HepG2 (cell line): ENCODE results near the gene PRKAR1A. TPM values are rescaled to one million over a fixed set of nuclear protein-coding genes. Genes with fewer than 3 reads are reported as not detected.
A peak's percentile ranks its signal among the peaks of the same experiment; 100 is the strongest.

Source experiments
- ATF7-NPFF ChIP-seq: sonication (generic); formaldehyde crosslinking; IDR thresholded peaks from 2 replicates; pipeline ENCODE4 v1.8.1; 2023; ENCODE audit warnings: mild to moderate bottlenecking, low read depth, missing genetic modification reagents, moderate library complexity
- BORCS8-MEF2B ChIP-seq: sonication (generic); formaldehyde crosslinking; IDR thresholded peaks from 2 replicates; pipeline ENCODE4 v1.8.0; 2022; ENCODE audit warnings: mild to moderate bottlenecking, missing genetic modification reagents
- CBFB ChIP-seq: sonication (generic); formaldehyde crosslinking; IDR thresholded peaks from 2 replicates; pipeline ENCODE4 v1.4.0; 2020; ENCODE audit warnings: missing genetic modification reagents
- CENPT ChIP-seq: sonication (generic); formaldehyde crosslinking; IDR thresholded peaks from 2 replicates; pipeline ENCODE4 v1.8.0; 2022; ENCODE audit warnings: low read depth, mild to moderate bottlenecking, moderate library complexity, missing genetic modification reagents
- EEA1 ChIP-seq: sonication (generic); formaldehyde crosslinking; IDR thresholded peaks from 2 replicates; pipeline ENCODE4 v1.5.1; 2020; ENCODE audit warnings: mild to moderate bottlenecking, missing genetic modification reagents, borderline replicate concordance
- FOXK2 ChIP-seq: fragments of 450-650 bp; IDR thresholded peaks from 2 replicates; pipeline ENCODE4 v1.6.1; 2016
- MAZ ChIP-seq, 2 experiments: sonication (generic) in 1 of 2; formaldehyde crosslinking in 1 of 2; IDR thresholded peaks; 2 replicates each; pipeline versions ENCODE4 v1.5.0 to v1.6.1; 2012 to 2020; ENCODE audit warnings: low read depth in 2 of 2, mild to moderate bottlenecking in 2 of 2, borderline replicate concordance in 1 of 2, improper control_type of control experiment in 1 of 2, low read length in 1 of 2, missing genetic modification reagents in 1 of 2, moderate library complexity in 1 of 2
- MIER2 ChIP-seq: IDR thresholded peaks from 2 replicates; pipeline ENCODE4 v1.6.1; 2016; ENCODE audit warnings: missing biosample characterization, missing genetic modification reagents
- PCBP1 ChIP-seq: fragments of 200-400 bp; formaldehyde crosslinking; IDR thresholded peaks from 2 replicates; pipeline ENCODE4 v1.6.1; 2017; ENCODE audit warnings: mild to moderate bottlenecking, low read depth, low read length, borderline replicate concordance
- POLR2A ChIP-seq, 2 experiments: IDR thresholded peaks; 2 replicates each; pipeline ENCODE4 v1.6.1; 2011; ENCODE audit warnings: low read depth in 2 of 2, low read length in 2 of 2, mild to moderate bottlenecking in 1 of 2, moderate library complexity in 1 of 2; ENCODE audit not compliant: insufficient read depth in 1 of 2
- RELA ChIP-seq: sonication (generic); formaldehyde crosslinking; IDR thresholded peaks from 2 replicates; pipeline ENCODE4 v1.4.0; 2020; ENCODE audit warnings: missing genetic modification reagents
- ZNF3 ChIP-seq: IDR thresholded peaks from 2 replicates; pipeline ENCODE4 v1.7.0; 2017; ENCODE audit warnings: inconsistent platforms
- ZNF605 ChIP-seq: sonication (generic); formaldehyde crosslinking; IDR thresholded peaks from 2 replicates; pipeline ENCODE4 v1.8.0; 2022; ENCODE audit warnings: mild to moderate bottlenecking, missing genetic modification reagents
- ZNF652 ChIP-seq: IDR thresholded peaks from 2 replicates; pipeline ENCODE4 v1.6.1; 2016; ENCODE audit warnings: low read depth, borderline replicate concordance
- ZNF883 ChIP-seq: sonication (generic); formaldehyde crosslinking; IDR thresholded peaks from 2 replicates; pipeline ENCODE4 v1.5.1; 2020; ENCODE audit warnings: mild to moderate bottlenecking, missing genetic modification reagents; ENCODE audit errors: not compliant biosample characterization
- ZSCAN30 ChIP-seq: sonication (generic); formaldehyde crosslinking; IDR thresholded peaks from 2 replicates; pipeline ENCODE4 v1.5.0; 2020; ENCODE audit warnings: mild to moderate bottlenecking, missing genetic modification reagents
- polyA plus RNA-seq, 8 experiments: library from polyadenylated mRNA; depleted of rRNA in 3 of 8; stranded (reverse) in 7 of 8; unstranded in 1 of 8; fragments of >200 nt; fragmentation: Illumina TruSeq in 4 of 8; extraction: Trizol in 4 of 8; gene quantifications; 2 replicates each; pipeline versions ENCODE4 v1.2.1 to v1.2.3, GENCODE V29; 2011 to 2016; ENCODE audit warnings: low read depth in 4 of 8, missing spikeins in 1 of 8, mixed read lengths in 1 of 8; ENCODE audit not compliant: insufficient read depth in 1 of 8
- total RNA-seq, 5 experiments: library from RNA; depleted of rRNA; stranded (reverse); fragments of >200 nt; fragmentation: Illumina TruSeq; extraction: Trizol; gene quantifications; 2 replicates each; pipeline ENCODE4 v1.2.3, GENCODE V29; 2016; ENCODE audit warnings: low read depth in 1 of 5
- TF ChIP-seq, protein P1 (sequence below): sonication (generic); formaldehyde crosslinking; conservative IDR thresholded peaks from 2 replicates; pipeline ENCODE4 v1.8.0; 2022; ENCODE audit warnings: missing genetic modification reagents
- TF ChIP-seq, protein P2 (sequence below): sonication (generic); formaldehyde crosslinking; IDR thresholded peaks from 2 replicates; pipeline ENCODE4 v1.5.0; 2020; ENCODE audit warnings: mild to moderate bottlenecking, missing genetic modification reagents
- TF ChIP-seq, protein P3 (sequence below): sonication (generic); formaldehyde crosslinking; IDR thresholded peaks from 2 replicates; pipeline ENCODE4 v1.9.0; 2022; ENCODE audit warnings: missing genetic modification reagents, mild to moderate bottlenecking, borderline replicate concordance
- TF ChIP-seq, protein P4 (sequence below): sonication (generic); formaldehyde crosslinking; IDR thresholded peaks from 2 replicates; pipeline ENCODE4 v1.5.0; 2020; ENCODE audit warnings: missing genetic modification reagents
- TF ChIP-seq, protein P5 (sequence below): sonication (generic); formaldehyde crosslinking; IDR thresholded peaks from 2 replicates; pipeline ENCODE4 v1.8.0; 2023; ENCODE audit warnings: mild to moderate bottlenecking, missing genetic modification reagents

The PRKAR1A gene
- total and polyA plus RNA-seq, 2 of the 13 experiments (the other 11 are each of a cell fraction or from before 2014, with no cell fraction given) = 265 to 266 TPM

DNA sequence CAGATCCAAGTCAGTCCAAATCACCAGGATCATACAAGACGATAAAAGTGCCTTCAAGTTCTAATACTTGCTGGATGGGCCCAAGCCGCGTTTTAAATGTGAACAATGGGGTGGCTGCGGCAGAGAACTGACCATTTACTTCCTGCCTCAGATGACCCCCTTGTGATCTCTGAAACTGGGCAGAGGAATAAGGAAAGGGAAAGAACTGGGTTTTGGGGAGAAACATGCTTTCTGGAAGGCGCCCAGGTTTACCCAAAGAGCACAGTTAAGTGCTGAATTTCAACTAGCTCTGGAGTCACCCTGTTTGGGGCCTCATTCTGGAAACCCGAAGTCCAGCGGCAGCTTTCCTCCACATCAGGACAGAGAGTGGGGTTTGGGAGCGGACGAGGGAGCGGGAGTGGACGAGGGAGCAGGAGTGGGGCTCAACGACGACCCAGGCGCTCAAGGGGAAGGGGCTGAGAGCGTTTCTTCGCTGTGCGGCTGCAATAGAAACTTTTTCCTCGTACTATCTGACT is 87.4 kb downstream of the PRKAR1A start (continued):
- TF ChIP-seq, protein P1, sequence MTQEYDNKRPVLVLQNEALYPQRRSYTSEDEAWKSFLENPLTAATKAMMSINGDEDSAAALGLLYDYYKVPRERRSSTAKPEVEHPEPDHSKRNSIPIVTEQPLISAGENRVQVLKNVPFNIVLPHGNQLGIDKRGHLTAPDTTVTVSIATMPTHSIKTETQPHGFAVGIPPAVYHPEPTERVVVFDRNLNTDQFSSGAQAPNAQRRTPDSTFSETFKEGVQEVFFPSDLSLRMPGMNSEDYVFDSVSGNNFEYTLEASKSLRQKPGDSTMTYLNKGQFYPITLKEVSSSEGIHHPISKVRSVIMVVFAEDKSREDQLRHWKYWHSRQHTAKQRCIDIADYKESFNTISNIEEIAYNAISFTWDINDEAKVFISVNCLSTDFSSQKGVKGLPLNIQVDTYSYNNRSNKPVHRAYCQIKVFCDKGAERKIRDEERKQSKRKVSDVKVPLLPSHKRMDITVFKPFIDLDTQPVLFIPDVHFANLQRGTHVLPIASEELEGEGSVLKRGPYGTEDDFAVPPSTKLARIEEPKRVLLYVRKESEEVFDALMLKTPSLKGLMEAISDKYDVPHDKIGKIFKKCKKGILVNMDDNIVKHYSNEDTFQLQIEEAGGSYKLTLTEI = no peak
- TF ChIP-seq, protein P2, sequence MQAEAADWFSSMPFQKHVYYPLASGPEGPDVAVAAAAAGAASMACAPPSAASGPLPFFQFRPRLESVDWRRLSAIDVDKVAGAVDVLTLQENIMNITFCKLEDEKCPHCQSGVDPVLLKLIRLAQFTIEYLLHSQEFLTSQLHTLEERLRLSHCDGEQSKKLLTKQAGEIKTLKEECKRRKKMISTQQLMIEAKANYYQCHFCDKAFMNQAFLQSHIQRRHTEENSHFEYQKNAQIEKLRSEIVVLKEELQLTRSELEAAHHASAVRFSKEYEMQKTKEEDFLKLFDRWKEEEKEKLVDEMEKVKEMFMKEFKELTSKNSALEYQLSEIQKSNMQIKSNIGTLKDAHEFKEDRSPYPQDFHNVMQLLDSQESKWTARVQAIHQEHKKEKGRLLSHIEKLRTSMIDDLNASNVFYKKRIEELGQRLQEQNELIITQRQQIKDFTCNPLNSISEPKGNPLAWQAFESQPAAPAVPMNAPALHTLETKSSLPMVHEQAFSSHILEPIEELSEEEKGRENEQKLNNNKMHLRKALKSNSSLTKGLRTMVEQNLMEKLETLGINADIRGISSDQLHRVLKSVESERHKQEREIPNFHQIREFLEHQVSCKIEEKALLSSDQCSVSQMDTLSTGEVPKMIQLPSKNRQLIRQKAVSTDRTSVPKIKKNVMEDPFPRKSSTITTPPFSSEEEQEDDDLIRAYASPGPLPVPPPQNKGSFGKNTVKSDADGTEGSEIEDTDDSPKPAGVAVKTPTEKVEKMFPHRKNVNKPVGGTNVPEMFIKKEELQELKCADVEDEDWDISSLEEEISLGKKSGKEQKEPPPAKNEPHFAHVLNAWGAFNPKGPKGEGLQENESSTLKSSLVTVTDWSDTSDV (CRISPR knock-in tag) = no peak
- TF ChIP-seq ZNF3 (CRISPR knock-in tag) = no peak
- no peak for TF ChIP-seq PCBP1
- TF ChIP-seq CBFB (CRISPR knock-in tag) = no peak
- no peak for TF ChIP-seq EEA1 (CRISPR knock-in tag)
- TF ChIP-seq, protein P3, sequence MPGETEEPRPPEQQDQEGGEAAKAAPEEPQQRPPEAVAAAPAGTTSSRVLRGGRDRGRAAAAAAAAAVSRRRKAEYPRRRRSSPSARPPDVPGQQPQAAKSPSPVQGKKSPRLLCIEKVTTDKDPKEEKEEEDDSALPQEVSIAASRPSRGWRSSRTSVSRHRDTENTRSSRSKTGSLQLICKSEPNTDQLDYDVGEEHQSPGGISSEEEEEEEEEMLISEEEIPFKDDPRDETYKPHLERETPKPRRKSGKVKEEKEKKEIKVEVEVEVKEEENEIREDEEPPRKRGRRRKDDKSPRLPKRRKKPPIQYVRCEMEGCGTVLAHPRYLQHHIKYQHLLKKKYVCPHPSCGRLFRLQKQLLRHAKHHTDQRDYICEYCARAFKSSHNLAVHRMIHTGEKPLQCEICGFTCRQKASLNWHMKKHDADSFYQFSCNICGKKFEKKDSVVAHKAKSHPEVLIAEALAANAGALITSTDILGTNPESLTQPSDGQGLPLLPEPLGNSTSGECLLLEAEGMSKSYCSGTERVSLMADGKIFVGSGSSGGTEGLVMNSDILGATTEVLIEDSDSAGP (CRISPR knock-in tag) = no peak
- TF ChIP-seq ATF7-NPFF (CRISPR knock-in tag) = no peak
- TF ChIP-seq, protein P4, sequence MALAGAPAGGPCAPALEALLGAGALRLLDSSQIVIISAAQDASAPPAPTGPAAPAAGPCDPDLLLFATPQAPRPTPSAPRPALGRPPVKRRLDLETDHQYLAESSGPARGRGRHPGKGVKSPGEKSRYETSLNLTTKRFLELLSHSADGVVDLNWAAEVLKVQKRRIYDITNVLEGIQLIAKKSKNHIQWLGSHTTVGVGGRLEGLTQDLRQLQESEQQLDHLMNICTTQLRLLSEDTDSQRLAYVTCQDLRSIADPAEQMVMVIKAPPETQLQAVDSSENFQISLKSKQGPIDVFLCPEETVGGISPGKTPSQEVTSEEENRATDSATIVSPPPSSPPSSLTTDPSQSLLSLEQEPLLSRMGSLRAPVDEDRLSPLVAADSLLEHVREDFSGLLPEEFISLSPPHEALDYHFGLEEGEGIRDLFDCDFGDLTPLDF (CRISPR knock-in tag) = no peak
- no peak for TF ChIP-seq FOXK2
- 0 out of 4 replicates have a peak, but pooled peaks of 1 of the 2 experiments have one; percentile 10 for TF ChIP-seq POLR2A (IDR thresholded peaks at IDR 0.05; ENCODE audit: insufficient read depth in 1 of 2, low read depth in 2 of 2, low read length in 2 of 2)
- no peak for TF ChIP-seq ZNF883 (CRISPR knock-in tag)
- TF ChIP-seq RELA (CRISPR knock-in tag) = no peak
- 0 out of 2 replicates have a peak, but pooled peaks have one; percentile 6 for TF ChIP-seq ZSCAN30
- TF ChIP-seq, protein P5, sequence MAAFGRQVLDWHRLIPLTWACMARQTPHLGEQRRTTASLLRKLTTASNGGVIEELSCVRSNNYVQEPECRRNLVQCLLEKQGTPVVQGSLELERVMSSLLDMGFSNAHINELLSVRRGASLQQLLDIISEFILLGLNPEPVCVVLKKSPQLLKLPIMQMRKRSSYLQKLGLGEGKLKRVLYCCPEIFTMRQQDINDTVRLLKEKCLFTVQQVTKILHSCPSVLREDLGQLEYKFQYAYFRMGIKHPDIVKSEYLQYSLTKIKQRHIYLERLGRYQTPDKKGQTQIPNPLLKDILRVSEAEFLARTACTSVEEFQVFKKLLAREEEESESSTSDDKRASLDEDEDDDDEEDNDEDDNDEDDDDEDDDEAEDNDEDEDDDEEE = no peak
- TF ChIP-seq ZNF605 = peak; percentile 60; the same call in 1 of the 2 replicates
- TF ChIP-seq ZNF652 = no peak
- no peak for TF ChIP-seq MAZ (IDR thresholded peaks at IDR 0.05; ENCODE audit: borderline replicate concordance, low read depth, low read length)
- TF ChIP-seq MAZ (CRISPR knock-in tag; IDR thresholded peaks at IDR 0.05; ENCODE audit: low read depth) = no peak
- TF ChIP-seq CENPT (CRISPR knock-in tag) = 0 out of 2 replicates have a peak, but pooled peaks have one; percentile 44
- TF ChIP-seq BORCS8-MEF2B (CRISPR knock-in tag) = peak; percentile 9; the same call in 1 of the 2 replicates
- TF ChIP-seq MIER2 = no peak
